K562 treated with DMSO at 1 percent for 4 hours (cell line): Measurements from ENCODE around the gene WDR87. TPM values are rescaled to one million over a fixed set of nuclear protein-coding genes. Genes with fewer than 3 reads are reported as not detected.

Experiments
- total RNA-seq: library from RNA; unstranded; fragments of 300-600 nt; gene quantifications from 2 replicates; pipeline ENCODE4 v1.2.3, GENCODE V29; 2022; ENCODE audit not compliant: insufficient read depth

Gene WDR87
- not detected in 2 replicates for total RNA-seq

GRCh38 chr19:37905946-37906868, at the start of gene WDR87:
TSS of gene WDR87 (minus strand) at chr19:37906594. CDS start at chr19:37898239, 8,355 bp downstream.

DNA sequence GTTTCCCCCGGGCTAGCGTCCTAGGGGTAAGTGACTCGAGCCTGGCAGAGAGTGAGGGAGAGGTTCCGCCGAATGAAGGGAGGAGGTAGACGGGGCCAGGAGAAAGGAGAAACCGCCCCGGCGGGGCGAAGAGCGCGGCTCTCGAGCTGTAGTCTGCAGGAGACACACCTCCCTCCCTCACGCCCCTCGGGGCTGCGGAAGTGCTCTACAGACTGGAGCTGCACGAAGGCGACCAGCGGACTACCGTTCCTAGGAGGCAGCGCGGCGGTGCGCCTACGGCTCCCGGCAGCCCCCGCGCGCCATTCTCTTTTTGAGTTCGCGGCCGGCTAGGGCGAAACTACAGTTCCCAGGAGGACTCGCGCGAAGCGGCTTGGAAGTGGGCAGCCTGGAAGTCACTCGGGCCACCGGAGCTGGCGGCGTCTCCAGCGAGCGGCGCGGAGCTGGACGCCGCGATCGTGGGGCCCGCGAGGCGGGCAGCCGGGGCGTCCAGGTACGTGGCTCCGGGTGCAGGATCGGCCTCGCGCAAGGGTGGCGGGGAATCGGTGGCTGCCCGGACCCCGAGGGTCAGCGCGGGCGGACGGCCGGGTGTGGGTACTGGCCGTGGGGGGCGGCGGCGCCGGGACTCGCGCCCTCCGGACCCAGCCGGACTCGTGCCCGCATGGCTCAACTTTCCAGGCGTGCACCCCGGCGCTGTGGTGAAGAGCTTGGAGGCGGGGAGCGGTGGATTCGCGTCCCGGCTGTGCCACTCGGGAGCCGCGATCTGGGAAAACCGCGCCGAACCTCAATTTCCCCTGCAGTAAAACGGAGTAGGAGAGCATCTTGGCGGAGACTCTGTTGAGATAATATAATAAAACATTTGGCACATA, 708 bp upstream of the WDR87 start, which contains the start of gene SIPA1L3:
Gene SIPA1L3, plus strand, starts transcription at position 340 of the 866 bp plus-strand sequence. CDS start 174,358 bp downstream, outside the sequence.

Other genes starting within 250 kb of the WDR87 start
- 1.1 and 4.7 TPM in 2 replicates for gene ZNF607, start 186.8 kb downstream of the WDR87 start, total RNA-seq
- 0.84 and 3.5 TPM in 2 replicates for gene ZNF573, start 127.0 kb downstream of the WDR87 start, total RNA-seq
- gene SIPA1L3, start 614 bp upstream of the WDR87 start, total RNA-seq = 4.3 and 8.0 TPM in 2 replicates